MM.1S (cell line): Measurements from ENCODE around the gene RAB44.

ENCODE experiments used
- DNase-seq: peaks from one replicate; pipeline ENCODE4 v3.0.0-alpha.2; 2015
- H2AFZ ChIP-seq: fragments of 300-600 bp; sonication (generic); 2 replicates; pipeline ENCODE4 v1.6.0; 2016; ENCODE audit warnings: antibody characterized with exemption, low read length
- H3F3A ChIP-seq: fragments of 300-600 bp; sonication (generic); 2 replicates; pipeline ENCODE4 v1.6.1; 2016; ENCODE audit warnings: mild to moderate bottlenecking, antibody characterized with exemption, low read length, moderate library complexity, mixed read lengths; ENCODE audit not compliant: insufficient read depth
- H3K27ac ChIP-seq: fragments of 300-600 bp; sonication (generic); 2 replicates; pipeline ENCODE4 v1.5.1; 2016; ENCODE audit warnings: mild to moderate bottlenecking, low read length
- H3K27me3 ChIP-seq: fragments of 300-600 bp; sonication (generic); replicated peaks from 2 replicates; pipeline ENCODE4 v1.6.0; 2016; ENCODE audit warnings: low read length; ENCODE audit not compliant: insufficient read depth
- H3K36me3 ChIP-seq: fragments of 300-600 bp; sonication (generic); replicated peaks from 2 replicates; pipeline ENCODE4 v1.6.1; 2016; ENCODE audit warnings: mild to moderate bottlenecking, low read length, mixed read lengths; ENCODE audit not compliant: insufficient read depth
- H3K4me1 ChIP-seq: fragments of 300-600 bp; sonication (generic); 2 replicates; pipeline ENCODE4 v1.6.1; 2016; ENCODE audit warnings: low read length, mixed read lengths
- H3K4me2 ChIP-seq: fragments of 300-600 bp; sonication (generic); 2 replicates; pipeline ENCODE4 v1.6.0; 2016; ENCODE audit warnings: low read depth, low read length
- H3K4me3 ChIP-seq: fragments of 300-600 bp; sonication (generic); 2 replicates; pipeline ENCODE4 v1.5.1; 2016; ENCODE audit warnings: low read length, mixed read lengths
- H3K79me2 ChIP-seq: fragments of 300-600 bp; sonication (generic); 2 replicates; pipeline ENCODE4 v1.6.1; 2016; ENCODE audit warnings: mixed run types, low read length, mixed read lengths
- H3K9ac ChIP-seq: fragments of 300-600 bp; sonication (generic); 2 replicates; pipeline ENCODE4 v1.6.1; 2016; ENCODE audit warnings: low read length, mixed read lengths
- H3K9me2 ChIP-seq: fragments of 300-600 bp; sonication (generic); replicated peaks from 2 replicates; pipeline ENCODE4 v1.6.1; 2016; ENCODE audit warnings: mild to moderate bottlenecking, low read length, mixed read lengths; ENCODE audit not compliant: insufficient read depth
- H3K9me3 ChIP-seq: fragments of 300-600 bp; sonication (generic); replicated peaks from 2 replicates; pipeline ENCODE4 v1.6.1; 2016; ENCODE audit warnings: mild to moderate bottlenecking, low read length, mixed read lengths; ENCODE audit not compliant: insufficient read depth
- H4K20me1 ChIP-seq: fragments of 300-600 bp; sonication (generic); 2 replicates; pipeline ENCODE4 v1.6.1; 2016; ENCODE audit warnings: mild to moderate bottlenecking, low read length, moderate library complexity, mixed read lengths; ENCODE audit not compliant: insufficient read depth
- EZH2 ChIP-seq: fragments of 300-600 bp; sonication (generic); optimal IDR thresholded peaks from 2 replicates; pipeline ENCODE3; 2017; ENCODE audit warnings: low read depth, mild to moderate bottlenecking, antibody characterized with exemption, low read length, mixed read lengths
- EZH2phosphoT487 ChIP-seq: fragments of 300-600 bp; sonication (generic); IDR thresholded peaks from 2 replicates; pipeline ENCODE4 v1.6.1; 2018; ENCODE audit warnings: antibody characterized with exemption, low read length
- TF ChIP-seq, protein P1 (sequence below): fragments of 300-600 bp; sonication (generic); IDR thresholded peaks from 2 replicates; pipeline ENCODE4 v1.5.1; 2016; ENCODE audit warnings: antibody characterized with exemption, low read length, mixed read lengths

RAB44 gene

GRCh38 chr6:36676141-36677058, 21.2 kb upstream of the RAB44 start:
- Histone ChIP-seq H3K4me2 (no peak overlapping the region), H3K9ac (no peak overlapping the region), H3K4me3 (no peak overlapping the region), H3K27ac (no peak overlapping the region), H3K9me3 (no peaks in the 10 kb centered on the region), H3K27me3 (no peaks in the 10 kb centered on the region), H3K4me1 (peaks cover 14% of the 10 kb centered on the region; the same call in 1 of the 2 replicates), H3K36me3 (no peaks in the 10 kb centered on the region), H3K9me2 (no peaks in the 10 kb centered on the region), H2AFZ (no peak overlapping the region), H3K79me2 (peaks cover 21% of the 10 kb centered on the region), H3F3A (peaks cover 35% of the 10 kb centered on the region), H4K20me1 (no peaks in the 10 kb centered on the region)
- TF ChIP-seq, protein P1, sequence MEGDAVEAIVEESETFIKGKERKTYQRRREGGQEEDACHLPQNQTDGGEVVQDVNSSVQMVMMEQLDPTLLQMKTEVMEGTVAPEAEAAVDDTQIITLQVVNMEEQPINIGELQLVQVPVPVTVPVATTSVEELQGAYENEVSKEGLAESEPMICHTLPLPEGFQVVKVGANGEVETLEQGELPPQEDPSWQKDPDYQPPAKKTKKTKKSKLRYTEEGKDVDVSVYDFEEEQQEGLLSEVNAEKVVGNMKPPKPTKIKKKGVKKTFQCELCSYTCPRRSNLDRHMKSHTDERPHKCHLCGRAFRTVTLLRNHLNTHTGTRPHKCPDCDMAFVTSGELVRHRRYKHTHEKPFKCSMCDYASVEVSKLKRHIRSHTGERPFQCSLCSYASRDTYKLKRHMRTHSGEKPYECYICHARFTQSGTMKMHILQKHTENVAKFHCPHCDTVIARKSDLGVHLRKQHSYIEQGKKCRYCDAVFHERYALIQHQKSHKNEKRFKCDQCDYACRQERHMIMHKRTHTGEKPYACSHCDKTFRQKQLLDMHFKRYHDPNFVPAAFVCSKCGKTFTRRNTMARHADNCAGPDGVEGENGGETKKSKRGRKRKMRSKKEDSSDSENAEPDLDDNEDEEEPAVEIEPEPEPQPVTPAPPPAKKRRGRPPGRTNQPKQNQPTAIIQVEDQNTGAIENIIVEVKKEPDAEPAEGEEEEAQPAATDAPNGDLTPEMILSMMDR, result no peak
- TF ChIP-seq EZH2phosphoT487 (no peak), EZH2 (no peak)
- DNase-seq, result no peak

- Histone ChIP-seq H3K79me2 (peaks cover 26% of the 10 kb centered on the region), H2AFZ (no peak overlapping the region), H3K27ac (no peak overlapping the region), H3K4me2 (no peak overlapping the region), H3K9me3 (no peaks in the 10 kb centered on the region), H3K4me1 (peaks cover 20% of the 10 kb centered on the region), H3K4me3 (no peak overlapping the region), H3K27me3 (no peaks in the 10 kb centered on the region), H3F3A (peaks cover 40% of the 10 kb centered on the region), H3K36me3 (no peaks in the 10 kb centered on the region), H4K20me1 (no peaks in the 10 kb centered on the region), H3K9me2 (no peaks in the 10 kb centered on the region), H3K9ac (no peak overlapping the region)
- no peak for DNase-seq
- TF ChIP-seq, protein P1, result no peak
- TF ChIP-seq EZH2, result no peak
Measured at GRCh38 chr6:36677059-36677749, 20.4 kb upstream of the RAB44 start.

- Histone ChIP-seq H2AFZ (peak overlapping the region; percentile 59), H3K36me3 (no peaks in the 10 kb centered on the region), H3K9me2 (no peaks in the 10 kb centered on the region), H3K79me2 (peaks cover 29% of the 10 kb centered on the region), H3K9ac (peak overlapping the region; percentile 33; the same call in 1 of the 2 replicates), H3K4me3 (peak overlapping the region; percentile 28; the same call in 1 of the 2 replicates), H3K27ac (no peak overlapping the region), H4K20me1 (no peaks in the 10 kb centered on the region), H3K27me3 (no peaks in the 10 kb centered on the region), H3K4me1 (peaks cover 27% of the 10 kb centered on the region), H3K4me2 (peak overlapping the region; percentile 94; the same call in 1 of the 2 replicates), H3K9me3 (no peaks in the 10 kb centered on the region), H3F3A (peaks cover 46% of the 10 kb centered on the region)
- TF ChIP-seq, protein P1, result no peak
- no peak for TF ChIP-seq EZH2
- no peak for TF ChIP-seq EZH2phosphoT487
- DNase-seq, result no peak
Measured at GRCh38 chr6:36677753-36678487, 19.7 kb upstream of the RAB44 start.
